Measurements from ENCODE around the gene TMOD3.
"Not testable (repeated sequence)": the region's sequence is repeated elsewhere in the genome, so short reads cannot be mapped to it uniquely, and the experiment has no call there.

The TMOD3 gene

DNA sequence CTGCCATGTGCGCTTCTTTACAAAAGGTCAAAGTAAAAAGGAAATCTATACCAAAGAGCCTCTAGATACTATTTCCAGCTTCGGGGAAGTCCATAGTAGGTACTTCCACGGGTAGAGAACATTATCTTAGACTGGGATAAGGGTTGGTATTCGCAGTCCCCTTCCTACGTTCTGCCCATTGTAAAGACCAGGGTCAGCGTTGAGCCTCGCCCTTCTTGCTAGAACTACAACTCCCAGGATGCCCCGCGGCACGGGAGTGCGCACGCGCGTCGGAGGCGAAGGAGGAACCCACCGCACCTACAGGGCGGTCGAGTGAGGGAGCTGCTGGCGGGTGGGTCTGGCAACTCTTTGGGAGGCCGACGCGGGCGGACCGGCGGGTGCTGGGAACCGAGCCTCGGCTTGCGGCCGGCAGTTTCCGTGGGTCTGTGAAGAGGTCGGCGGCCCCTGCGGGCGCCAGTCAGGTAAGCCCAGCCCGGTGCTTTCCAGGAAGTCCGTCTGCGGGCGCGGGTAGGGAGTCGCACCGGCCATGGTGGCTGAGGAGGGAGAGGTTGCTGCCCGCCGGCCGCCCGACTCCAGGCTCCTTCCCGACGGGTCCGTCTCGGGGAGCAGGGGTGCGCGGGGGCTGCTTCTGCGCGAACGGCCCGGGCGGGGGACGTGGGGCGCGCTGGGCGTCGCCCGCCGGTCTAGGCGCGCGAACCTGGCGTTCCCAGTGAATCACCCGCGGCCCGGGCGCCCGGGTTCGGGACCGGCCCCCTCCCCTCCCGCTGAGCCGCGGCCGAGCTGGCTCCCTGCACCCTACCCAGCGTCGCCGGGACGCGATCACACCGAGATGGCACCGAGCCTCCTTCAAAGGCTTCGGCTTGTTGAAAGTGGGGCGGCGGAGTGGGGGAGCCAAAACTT lies at the start of gene TMOD3:
Gene TMOD3 (plus strand): TSS at position 278 of the 900 bp plus-strand sequence. CDS start 33,232 bp downstream, outside the sequence.
- DNase-seq = peak; percentile 48 to 65

DNA sequence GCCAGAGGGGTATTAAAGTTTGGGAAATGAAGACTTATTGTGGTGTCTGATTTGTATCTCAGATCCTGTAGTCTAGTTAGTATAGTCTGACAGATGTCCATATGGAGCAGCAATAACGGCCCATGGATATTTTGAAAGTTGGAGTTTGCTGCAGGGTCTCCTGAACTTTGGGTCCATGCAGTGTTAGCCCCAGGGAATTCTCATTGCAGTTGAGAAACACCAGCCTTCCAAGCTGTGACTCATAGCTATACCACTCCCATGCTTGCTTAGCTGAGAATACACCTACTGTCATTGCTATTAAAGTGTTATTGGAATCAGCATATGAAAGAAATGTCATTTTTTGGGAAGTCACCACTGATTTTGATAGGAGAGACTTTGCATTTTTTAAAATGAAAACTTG lies 48.8 kb upstream of the TMOD3 start:
- DNase-seq = no peak

DNA sequence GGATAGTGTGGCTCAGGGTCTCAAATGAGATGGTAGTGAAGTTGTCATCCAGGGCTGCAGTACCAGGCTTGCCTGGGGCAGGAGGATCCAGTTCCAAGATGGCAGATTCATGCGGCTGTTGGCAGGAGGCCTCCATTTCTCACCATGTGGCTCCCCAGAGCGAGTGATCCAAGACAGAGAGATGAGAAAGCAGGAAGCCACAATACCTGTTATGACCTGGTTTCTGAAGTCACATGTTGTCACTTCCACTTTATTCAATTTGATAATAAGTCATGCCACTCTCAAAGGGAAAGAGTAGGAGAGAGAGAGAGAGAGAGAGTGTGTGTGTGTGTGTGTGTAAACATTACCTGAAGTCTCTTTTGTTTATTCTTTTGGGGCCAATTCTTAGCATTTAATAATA lies 47.9 kb upstream of the TMOD3 start:
- no peak for DNase-seq

DNA sequence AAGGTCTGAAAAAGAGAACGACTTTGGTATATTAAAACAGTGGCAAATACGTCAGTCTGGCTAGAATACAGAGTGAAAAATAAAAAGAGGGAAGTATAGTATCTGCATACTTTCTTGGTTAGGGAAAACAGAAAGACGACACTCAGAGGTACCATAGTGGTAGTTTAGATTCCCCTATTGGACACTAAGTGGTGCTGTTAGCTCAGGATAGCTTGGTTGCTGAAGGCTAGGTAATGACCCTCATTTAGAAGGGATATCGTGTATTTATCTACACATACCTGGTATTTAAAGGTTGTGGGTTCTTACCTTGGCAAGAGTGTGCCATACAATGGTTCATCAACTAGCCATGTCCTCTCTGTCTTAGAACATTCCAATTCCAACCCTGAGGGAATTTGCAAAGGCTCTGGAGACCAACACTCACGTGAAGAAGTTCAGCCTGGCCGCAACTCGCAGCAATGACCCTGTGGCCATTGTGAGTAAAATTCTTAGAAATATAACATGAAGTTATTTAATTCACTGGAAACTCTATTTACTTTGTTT lies 47.0 kb upstream of the TMOD3 start:
- no peak for DNase-seq

DNA sequence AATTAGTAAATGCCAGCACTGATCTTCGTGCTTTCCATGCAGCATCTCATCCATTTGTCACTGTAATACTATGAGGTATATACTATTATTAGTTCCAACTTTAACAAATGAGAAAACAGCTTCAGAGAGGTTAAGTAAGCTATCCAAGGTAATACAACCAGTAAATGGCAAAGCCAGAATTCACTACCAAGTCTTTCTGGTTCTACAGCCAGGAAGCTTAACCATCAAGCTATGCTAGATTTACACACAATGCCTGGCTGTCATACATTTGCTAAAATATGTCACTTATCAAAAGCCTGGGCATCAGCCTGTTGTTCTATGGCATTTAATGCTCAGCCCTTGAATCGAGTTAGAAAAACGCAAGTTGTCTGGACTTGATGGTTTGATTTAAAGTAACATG lies 45.5 kb upstream of the TMOD3 start:
- DNase-seq = no peak

DNA sequence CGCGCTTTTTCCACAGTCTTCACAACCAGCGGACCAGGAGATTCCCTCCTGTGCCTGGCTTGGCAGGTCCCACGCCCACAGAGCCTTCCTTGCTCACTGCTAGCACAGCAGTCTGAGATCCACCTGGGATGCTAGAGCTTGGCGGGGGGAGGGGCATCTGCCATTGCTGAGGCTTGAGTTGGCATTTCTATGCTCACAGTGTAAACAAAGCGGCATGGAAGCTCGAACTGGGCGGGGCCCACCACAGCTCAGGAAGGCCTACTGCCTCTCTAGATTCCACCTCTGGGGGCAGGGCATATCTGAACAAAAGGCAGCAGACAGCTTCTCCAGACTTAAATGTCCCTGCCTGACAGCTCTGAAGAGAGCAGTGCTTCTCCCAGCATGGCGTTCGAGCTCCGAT lies 42.3 kb upstream of the TMOD3 start:
- not testable (repeated sequence) for DNase-seq

DNA sequence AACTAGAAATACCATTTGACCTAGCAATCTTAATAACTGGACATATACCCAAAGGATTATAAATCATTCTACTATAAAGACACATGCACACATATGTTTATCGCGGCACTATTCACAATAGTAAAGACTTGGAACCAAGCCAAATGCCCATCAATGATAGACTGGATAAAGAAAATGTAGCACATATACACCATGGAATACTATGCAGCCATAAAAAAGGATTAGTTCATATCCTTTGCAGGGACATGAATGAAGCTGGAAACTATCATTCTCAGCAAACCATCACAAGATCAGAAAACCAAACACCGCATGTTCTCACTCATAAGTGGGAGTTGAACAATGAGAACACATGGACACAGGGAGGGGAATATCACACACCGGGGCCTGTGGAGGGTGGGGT lies 37.0 kb upstream of the TMOD3 start:
- DNase-seq = not testable (repeated sequence)

DNA sequence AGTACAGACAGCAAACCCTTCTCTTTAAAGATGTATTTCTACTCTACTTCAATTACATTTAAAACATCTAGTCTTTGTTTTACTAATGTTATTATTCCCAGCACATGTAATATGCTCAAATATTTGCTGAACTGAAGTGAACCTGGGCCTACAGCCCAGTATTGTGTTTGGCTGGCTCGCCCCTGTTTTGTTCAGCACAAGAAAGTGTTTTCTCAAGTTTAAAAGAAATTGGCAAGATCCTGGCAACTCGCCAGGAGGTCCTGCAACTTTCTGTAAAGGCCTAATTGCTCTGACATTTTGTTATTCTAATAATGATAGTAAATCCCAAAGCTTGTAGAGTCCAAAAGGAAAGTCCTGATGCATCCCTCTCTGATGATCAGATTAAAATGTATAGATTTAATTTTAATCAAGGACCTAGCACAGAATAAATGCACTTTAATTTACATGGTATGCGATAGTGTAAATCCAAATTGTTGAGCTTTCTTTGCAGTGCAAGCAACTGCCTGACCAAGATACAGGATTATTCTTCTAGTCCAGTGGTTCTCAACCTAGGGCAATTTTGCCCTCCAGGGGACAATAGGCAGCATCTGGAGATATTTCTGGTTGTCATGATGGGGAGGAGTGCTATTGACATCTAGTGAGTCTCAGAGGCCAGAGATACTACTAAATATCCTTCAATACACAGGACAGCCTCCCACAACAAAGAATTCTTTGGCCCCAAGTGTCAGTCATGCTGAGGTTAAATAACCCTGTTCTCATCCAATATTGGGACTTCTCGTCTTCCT lies 35.7 kb upstream of the TMOD3 start:
- DNase-seq = no peak

DNA sequence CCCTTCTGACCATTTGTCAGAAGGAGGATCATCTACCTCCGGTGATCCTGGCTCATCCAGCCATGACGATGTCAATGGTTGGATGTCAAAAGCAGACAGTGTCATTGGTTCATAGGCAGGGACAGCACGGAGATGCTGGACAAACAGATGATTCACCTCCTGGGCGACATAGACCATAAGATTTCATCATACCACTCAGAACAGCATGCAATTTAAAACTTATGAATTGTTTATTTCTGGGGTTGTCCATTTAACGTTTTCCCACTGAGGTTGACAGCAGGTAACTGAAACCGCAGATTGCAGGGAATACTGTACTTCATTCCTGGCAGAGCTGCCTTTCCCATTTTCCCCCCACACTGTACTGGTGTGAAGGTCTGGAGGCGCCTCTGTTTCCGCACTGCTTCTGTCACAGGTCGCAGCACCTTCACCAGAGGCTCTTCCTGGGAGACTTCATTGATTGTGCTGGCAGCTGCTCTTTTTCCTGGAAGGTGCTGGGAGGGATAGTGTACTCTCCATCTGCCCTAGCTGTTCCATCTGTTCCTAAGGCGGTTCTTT lies 32.5 kb upstream of the TMOD3 start:
- DNase-seq = no peak

DNA sequence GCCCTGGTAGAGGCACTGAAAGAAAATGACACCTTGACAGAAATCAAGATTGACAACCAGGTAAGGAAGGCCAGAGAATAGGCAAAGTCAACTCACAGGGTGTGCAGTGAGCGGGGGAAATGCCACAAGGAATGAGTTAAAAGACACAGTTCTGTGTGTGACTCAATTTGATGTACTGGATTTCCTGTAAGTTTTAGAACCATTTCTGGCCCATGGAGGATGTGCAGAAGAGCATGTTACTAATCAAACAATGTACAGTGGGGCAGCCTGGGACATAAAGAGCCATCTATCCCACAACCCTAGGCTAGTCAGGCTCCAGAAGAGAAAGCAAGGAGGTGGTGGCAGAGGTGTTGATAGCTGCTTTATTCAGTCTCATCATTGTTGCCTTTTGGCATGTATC lies 31.2 kb upstream of the TMOD3 start:
- DNase-seq = no peak

DNA sequence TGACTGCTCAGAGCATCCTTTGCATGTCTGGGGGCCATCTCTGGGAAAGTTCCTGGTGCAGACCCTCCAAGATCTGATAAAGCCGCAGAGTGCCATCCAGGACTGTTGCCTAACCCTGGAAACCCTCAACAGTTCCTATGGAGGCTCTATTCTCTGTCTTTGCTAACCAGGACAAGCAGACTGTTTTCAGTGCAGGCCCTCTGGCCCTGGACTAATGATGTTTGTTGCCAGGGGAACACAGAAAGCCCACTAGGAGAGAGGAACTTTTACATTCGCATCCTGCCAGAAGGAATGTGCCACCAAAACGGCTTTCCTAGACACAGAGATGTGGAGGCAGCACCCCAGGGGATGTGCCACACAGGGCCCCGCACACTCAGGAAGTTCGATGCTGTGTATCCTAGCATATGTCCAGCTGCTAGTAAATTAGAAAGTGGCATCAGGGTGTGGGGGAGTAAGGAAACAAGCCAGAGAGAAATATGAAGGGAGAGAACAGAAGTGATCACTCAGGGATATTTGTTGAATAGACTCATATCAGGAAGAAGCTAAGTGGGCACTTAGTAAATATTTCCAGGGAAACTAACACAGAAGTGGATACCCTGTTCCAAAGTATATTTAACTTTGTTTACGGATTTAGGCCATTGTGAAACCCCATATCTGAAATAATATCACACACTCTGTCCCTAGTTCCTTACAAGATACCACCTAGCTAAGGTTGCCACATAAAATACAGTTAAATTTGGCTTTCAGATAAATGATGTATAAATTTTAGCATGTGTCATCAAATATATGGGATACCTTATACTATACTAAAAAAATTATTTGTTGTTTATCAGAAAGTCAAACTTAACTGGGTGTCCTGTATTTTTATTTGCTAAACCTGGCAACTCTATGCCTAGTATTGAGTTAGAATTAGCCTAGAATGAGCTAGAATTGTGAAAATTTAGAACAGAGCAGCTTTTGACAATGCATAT lies 29.9 kb upstream of the TMOD3 start:
- no peak for DNase-seq

DNA sequence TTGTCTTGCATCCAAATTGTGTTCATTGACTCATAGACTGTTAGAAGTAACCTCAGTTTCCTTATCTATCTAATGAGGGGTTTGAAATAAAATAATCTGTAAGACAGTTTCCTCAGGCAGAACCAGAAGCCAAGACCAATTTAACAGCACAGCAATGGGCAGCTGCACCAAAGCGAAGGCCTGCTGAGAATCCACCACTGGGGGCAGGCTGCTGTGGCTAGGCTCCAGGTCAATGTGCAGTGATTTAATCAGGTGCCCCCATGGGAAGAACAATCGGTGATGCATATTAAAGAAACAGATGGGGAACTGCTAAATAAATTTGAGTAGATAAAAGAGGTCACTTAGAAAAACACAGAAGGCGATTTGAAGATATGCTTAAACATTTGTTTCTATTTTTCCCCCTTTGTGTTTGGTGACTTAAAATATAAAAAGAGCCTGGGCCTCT lies 28.0 kb upstream of the TMOD3 start:
- DNase-seq = no peak

DNA sequence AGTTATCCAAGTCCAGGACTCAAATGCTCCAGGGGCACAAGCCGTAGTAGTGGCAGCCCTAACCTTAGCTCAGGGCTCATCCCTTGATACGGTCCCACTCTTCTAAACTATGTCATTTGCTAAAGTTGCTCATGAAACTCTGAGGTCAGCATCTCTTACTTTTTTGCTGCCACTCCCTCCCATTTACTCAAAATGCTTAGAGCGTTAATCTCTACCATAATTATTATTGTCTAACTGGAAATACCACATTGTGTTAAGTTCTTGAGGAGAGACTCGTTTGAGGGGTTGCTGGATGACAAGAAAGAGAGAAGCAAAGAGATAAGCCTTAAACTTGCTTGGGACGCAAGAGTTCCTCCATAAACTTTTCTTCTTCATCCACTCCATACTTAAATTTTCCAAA lies 26.9 kb upstream of the TMOD3 start:
- no peak for DNase-seq

DNA sequence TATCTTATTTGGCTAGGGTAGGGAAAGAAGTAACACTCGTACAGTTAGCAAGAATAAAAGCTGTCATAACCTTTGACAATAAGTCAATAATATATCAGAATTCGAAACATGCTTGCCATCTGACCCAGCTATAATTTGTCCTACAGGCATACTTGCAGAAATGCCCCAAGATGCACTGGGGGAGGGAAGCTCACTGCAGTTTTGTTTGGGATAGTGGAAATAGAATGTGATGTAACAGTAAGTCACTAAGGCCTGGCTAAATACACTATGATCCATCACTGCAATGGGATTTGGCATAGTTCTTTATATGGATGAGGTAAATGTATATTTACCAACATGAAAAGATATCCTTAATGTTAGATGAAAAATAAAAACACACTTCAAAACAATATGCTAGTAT lies 25.5 kb upstream of the TMOD3 start:
- no peak for DNase-seq

DNA sequence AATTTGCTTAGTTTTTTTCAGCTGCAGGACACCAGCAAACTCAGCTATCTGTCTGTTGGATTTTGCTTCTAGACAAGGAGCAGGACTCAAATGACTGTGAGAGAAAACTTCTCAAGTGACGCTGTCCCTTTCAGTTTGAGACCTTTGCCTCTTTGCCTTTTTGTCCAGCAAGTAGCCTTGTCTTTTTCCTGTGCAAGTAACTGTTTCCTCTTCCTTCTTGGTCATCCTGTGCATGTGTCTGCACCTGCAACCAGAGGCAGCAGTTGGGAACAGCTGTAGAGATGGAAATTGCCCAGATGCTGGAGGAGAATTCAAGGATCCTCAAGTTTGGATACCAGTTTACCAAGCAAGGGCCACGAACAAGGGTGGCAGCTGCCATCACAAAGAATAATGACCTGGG lies 23.3 kb upstream of the TMOD3 start:
- DNase-seq = no peak

DNA sequence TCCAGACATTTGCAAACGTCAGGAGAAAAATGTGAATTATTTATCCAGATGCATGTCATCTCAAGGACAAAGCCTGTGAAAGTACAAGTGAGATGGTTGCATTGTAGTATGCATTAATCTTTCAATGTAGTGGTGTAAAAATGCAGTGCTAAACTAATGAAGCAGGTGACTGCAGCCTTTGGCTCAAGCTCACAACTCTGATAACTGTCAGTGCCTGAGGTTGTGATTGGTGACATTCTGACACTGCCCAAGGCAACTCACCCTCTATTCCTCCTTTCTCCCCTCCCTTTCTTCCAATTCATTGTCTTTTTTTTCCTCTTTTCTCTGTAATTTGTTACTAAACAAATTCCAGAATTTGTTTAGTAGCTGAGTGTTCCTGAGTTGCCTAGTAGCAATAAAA lies 20.0 kb upstream of the TMOD3 start:
- no peak for DNase-seq

DNA sequence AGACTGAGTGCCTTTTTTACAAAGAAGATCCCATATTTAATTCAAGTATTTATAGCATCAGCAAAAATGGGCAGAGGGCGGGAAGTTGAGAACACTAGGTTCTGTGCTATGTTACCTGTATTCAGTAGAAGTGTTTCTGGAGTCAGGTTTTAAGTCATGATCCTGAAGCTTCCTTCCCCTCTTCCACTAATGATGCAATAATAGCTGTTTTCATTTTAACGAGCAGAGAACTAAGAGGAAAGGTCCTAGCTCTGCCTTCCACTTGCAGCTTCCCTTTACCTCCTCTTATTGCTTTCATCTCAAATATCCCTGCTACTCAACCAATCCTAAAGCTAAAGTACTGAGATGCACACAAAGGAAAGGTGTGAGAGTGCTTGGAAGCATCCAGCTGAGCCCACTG lies 16.9 kb upstream of the TMOD3 start:
- no peak for DNase-seq

DNA sequence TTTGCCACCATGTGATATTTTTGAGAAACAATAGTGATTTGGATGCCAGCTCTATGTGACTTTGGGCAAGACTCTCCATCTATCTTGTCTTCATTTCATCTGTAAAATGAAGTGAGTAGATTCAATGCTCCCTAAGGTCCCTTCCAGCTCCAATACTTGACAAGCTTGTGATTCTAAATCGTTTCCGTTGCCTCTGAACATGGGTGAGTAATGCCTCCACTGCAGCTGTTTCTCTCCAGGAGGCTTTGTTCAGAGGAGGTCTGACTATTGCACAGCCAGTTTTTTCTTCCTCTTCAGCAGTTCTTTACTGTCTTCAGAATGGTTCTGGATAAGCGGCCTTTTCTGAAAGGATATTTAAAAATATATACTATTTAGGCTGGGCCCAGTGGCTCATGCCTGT lies 14.8 kb upstream of the TMOD3 start:
- no peak for DNase-seq

DNA sequence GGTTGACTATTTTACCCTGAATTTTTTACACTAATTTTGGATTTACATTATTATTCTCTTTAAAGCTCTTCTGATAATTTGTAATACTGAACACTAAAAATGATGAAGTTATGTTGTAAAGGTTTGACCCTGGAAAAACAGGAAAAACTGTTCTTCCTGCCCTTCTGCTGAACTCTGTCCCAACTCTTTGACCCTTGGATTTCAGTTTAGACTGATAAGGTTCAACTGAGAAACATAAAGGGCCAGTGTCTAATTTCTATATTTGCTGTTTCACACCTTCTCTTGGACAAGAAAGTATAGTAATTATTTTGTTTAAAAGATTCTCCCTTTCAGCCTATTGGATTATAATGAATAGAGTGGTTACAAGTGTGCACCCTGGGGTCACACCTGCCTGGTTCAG lies 12.8 kb upstream of the TMOD3 start:
- no peak for DNase-seq

DNA sequence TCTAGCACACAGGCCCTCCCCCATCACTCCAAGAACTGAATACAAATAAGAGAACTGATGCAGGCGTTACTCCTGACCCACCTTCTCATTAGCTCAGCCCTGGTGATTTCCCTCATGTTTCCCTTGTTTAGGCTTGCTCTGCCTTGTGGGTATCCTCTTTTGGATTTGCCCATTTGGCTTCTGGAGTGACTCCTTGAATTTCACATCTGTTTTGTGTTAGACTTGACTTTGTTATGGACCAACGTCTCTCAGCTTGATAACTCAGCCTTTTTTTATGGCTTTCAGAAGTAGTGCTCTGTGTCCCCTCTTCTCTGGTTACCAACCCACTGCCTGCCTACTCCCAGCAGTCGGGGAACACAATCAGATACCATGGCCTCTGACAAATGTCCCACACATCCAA lies 11.3 kb upstream of the TMOD3 start:
- DNase-seq = no peak

DNA sequence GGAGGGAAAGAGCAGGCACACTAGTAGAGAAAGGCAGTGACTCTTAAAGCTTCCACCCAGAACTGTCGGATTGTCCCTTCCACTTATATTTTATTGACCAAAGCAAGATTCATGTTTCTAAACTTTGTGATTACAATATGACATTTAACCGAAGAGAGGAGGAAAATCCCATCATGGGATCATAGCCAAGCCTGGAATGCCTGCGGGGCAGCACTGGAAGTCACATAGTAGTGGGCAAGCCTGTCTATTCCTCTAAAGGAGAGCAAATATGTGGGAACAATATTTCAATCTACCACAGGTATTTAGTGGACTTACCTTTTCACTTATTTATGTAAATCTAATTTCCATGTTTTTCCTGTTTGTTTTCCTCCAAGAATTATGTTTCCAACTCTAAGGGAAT lies 3.8 kb upstream of the TMOD3 start:
- no peak for DNase-seq

Data from NCI-H1930 (cell line).